Measurements from ENCODE around the gene PNPLA6. TPM values are rescaled to one million over a fixed set of nuclear protein-coding genes. Genes with fewer than 3 reads are reported as not detected.

PNPLA6 gene
- 100 to 1,000 TPM; 181 to 296 (median 234) TPM for total RNA-seq

DNA sequence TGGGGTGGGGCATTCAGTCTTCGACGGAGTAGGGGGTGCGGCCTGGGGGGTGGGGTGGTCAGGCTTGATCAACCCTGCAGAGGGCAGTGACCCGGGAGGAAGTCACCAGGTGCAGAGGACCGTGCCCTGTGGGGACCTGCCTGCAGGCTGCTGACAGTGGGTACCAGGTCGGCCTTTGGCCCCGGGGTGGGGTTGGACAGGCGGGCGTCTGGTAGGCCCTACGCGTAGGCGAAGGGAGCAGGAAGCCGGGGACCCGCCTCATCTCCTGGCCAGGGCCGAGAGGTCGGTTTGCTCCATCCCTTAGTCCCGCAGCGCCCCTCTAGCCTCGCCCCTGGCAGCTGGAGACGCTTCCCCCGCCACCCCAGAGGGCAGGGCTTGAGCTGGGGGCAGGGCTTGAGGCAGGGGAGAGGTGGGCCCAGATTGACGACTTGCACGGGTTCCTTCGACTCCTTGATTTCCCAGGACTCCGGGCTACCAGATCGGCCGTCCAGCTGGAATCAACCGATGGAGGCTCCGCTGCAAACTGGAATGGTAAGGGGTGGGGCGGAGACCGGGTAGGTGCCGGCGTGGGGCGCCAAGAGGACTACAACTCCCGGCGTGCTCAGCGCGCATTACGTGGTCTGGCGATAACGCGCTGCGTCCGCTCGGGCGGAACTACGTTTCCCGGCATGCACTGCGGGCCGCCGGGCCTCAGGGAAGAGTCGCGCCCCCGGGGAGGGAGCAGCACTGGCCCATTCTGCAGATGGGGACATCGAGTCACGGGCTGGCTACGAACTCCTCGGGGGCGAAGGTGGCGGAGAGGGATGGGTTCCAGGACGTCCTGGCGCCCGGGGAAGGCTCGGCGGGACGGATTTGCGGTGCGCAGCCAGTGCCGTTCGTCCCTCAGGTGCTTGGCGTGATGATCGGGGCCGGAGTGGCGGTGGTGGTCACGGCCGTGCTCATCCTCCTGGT lies at the start of gene PNPLA6:
PNPLA6 (plus strand) TSS at position 671 of the 951 bp plus-strand sequence; CDS start at position 743, 72 bp downstream.
- Histone ChIP-seq H3K27me3 (no peaks in the 10 kb centered on the region), H3K4me1 (peaks cover 3 to 15% (median 6%) of the 10 kb centered on the region in 4 donors), H3K36me3 (peaks cover 0 to 33% (median 0%) of the 10 kb centered on the region in 3 donors), H3K9me3 (no peaks in the 10 kb centered on the region), H3K27ac (peak within 1 kb of the TSS; percentile 90 to 99 (median 92)), H3K4me3 (peak within 1 kb of the TSS; percentile 57 to 90 (median 80))
- TF ChIP-seq POLR2A (IDR thresholded peaks at IDR 0.05) = peak; percentile 72 to 75
- TF ChIP-seq, protein P1, sequence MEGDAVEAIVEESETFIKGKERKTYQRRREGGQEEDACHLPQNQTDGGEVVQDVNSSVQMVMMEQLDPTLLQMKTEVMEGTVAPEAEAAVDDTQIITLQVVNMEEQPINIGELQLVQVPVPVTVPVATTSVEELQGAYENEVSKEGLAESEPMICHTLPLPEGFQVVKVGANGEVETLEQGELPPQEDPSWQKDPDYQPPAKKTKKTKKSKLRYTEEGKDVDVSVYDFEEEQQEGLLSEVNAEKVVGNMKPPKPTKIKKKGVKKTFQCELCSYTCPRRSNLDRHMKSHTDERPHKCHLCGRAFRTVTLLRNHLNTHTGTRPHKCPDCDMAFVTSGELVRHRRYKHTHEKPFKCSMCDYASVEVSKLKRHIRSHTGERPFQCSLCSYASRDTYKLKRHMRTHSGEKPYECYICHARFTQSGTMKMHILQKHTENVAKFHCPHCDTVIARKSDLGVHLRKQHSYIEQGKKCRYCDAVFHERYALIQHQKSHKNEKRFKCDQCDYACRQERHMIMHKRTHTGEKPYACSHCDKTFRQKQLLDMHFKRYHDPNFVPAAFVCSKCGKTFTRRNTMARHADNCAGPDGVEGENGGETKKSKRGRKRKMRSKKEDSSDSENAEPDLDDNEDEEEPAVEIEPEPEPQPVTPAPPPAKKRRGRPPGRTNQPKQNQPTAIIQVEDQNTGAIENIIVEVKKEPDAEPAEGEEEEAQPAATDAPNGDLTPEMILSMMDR (IDR thresholded peaks at IDR 0.05) = peak in 1 of 6 experiments; percentile 9
- peak; percentile 94 to 98 (median 98) for DNase-seq

DNA sequence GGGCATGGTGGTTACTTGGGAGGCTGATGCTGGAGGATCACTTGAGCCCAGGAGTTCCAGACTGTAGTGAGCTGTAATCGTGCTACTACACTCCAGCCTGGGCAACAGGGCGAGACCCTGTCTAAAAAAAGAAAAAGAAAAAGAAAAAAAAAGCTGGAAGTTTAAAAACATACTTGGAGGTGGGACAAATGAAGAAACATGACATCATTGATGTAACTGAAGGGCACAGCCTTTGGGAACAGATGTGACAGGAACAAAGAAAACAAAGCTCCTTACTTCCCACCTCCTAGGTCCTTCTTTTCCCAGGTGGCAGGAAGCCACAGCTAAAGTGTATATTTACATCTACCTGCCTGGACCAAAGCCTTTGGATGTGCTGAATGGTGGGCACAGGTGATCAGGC lies 48.6 kb upstream of the PNPLA6 start:
- Histone ChIP-seq H3K27ac (no peak overlapping the region), H3K9me3 (no peaks in the 10 kb centered on the region), H3K27me3 (no peaks in the 10 kb centered on the region), H3K36me3 (no peaks in the 10 kb centered on the region), H3K4me1 (peaks cover 0 to 22% (median 2%) of the 10 kb centered on the region in 4 donors), H3K4me3 (no peak overlapping the region)
- TF ChIP-seq, protein P1 (IDR thresholded peaks at IDR 0.05) = no peak
- no peak for TF ChIP-seq POLR2A (IDR thresholded peaks at IDR 0.05)
- DNase-seq = no peak

DNA sequence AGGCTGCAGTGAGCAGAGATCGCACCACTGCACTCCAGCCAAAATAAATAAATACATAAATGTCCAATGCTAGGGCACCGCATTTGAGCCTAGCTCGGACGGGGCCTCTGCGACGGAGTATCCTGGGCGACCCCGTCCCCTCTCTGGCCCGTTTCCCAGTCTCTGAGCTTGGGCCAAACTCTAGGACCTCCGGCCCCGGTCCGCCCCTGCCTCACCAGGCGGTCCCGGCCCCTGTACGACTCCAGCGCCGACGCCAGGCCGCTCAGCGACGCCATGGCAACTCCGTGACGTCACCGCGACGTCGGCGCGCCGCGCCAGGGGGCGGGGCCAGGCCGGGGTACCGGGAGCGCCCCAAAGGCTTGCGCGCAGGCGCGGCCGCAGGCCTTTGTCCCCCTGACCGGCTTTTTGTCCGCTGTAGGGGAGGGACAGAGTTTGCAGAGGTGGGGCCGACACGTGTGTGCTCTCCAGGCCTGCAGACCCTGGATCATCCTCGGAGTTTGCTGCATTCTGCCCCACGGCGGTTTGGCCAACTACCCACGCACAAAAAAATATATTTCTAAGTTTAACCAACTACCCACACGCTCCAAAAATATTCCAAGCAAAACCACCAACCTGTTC lies 46.7 kb upstream of the PNPLA6 start, which contains the start of gene PEX11G:
PEX11G (minus strand) TSS at position 300 of the 618 bp plus-strand sequence; CDS start at position 275, 25 bp downstream.
- Histone ChIP-seq H3K36me3 (no peaks in the 10 kb centered on the region), H3K4me1 (peaks cover 0 to 10% (median 0%) of the 10 kb centered on the region in 4 donors), H3K9me3 (no peaks in the 10 kb centered on the region), H3K27ac (peak within 1 kb of the TSS; percentile 65 to 93 (median 79)), H3K27me3 (no peaks in the 10 kb centered on the region), H3K4me3 (peak within 1 kb of the TSS; percentile 40 to 75 (median 54))
- DNase-seq = peak; percentile 87 to 96 (median 96)
- TF ChIP-seq POLR2A (IDR thresholded peaks at IDR 0.05) = peak; percentile 68 to 90
- TF ChIP-seq, protein P1 (IDR thresholded peaks at IDR 0.05) = peak in 1 of 6 experiments; percentile 9

DNA sequence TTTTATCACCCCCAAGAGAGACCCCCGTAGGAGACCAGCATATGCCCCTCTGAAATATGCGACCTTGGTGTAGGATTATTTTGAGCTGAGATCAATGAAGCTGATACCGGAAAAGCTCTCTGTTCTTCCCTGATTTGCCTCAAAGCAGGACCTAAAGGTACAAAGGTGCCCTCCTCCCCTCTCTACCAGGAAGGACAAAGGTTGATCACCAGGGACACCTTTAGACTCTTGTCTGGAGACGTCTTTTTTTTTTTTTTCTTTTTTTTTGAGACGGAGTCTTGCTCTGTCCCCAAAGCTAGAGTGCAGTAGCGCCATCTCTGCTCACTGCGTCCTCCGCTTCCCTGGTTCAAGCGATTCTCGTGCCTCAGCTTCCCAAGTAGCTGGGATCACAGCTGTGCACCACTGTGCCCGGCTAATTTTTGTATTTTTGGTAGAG lies 45.9 kb upstream of the PNPLA6 start:
- peak overlapping the region in 2 of 4 donors; percentile 64 to 75 for H3K4me3 ChIP-seq

DNA sequence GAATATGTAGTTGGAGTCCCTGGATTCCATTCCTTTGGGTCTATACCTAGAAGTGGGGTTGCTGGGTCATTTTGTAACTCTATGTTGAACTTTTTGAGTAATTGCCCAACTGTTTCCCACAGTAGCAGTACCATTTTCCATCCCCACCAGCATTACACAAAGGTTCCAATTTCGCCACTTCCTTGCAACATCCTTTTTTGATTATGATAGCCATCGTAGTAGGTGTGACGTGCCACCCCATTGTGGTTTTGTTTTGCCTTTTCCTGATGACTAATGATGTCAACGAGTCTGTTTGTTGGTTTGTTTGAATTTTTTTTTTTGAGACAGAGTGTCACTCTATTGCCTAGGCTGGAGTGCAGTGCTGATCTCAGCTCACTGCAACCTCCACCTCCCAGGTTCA lies 43.4 kb upstream of the PNPLA6 start:
- H3K27ac ChIP-seq = no peak overlapping the region
- no peak for TF ChIP-seq POLR2A (IDR thresholded peaks at IDR 0.05)
- TF ChIP-seq, protein P1 (IDR thresholded peaks at IDR 0.05) = no peak
- H3K9me3 ChIP-seq = no peaks in the 10 kb centered on the region
- H3K4me3 ChIP-seq = no peak overlapping the region
- no peaks in the 10 kb centered on the region for H3K27me3 ChIP-seq
- no peaks in the 10 kb centered on the region for H3K36me3 ChIP-seq
- DNase-seq = no peak
- H3K4me1 ChIP-seq = peaks cover 0 to 19% (median 0%) of the 10 kb centered on the region in 4 donors

More for the DNA sequence above, 45.9 kb upstream of the PNPLA6 start:
- H3K27me3 ChIP-seq = no peaks in the 10 kb centered on the region
- peak in 1 of 3 donors; percentile 77 for DNase-seq
- peaks cover 0 to 14% (median 0%) of the 10 kb centered on the region in 4 donors for H3K4me1 ChIP-seq
- H3K36me3 ChIP-seq = no peaks in the 10 kb centered on the region
- H3K9me3 ChIP-seq = no peaks in the 10 kb centered on the region
- peak overlapping the region; percentile 65 to 93 (median 79) for H3K27ac ChIP-seq
- TF ChIP-seq POLR2A (IDR thresholded peaks at IDR 0.05) = no peak
- TF ChIP-seq, protein P1 (IDR thresholded peaks at IDR 0.05) = peak in 3 of 6 experiments; percentile 20 to 40 (median 28)
